HG03280 (cell line): ENCODE measurements around the gene CASR.

Experiments used
- ATAC-seq: cut with Tn5 transposase; IDR thresholded peaks from one replicate; pipeline ENCODE4 v1.9.1; 2021; ENCODE audit warnings: mild to moderate bottlenecking, moderate library complexity; ENCODE audit not compliant: unreplicated experiment

Gene CASR

GRCh38 chr3:122213650-122214049 is 30.2 kb downstream of the CASR start:
- ATAC-seq: no peak

GRCh38 chr3:122214711-122215110 is 31.2 kb downstream of the CASR start:
- no peak for ATAC-seq

GRCh38 chr3:122215592-122216298 is 32.3 kb downstream of the CASR start:
- ATAC-seq: no peak

- ATAC-seq: no peak
Observed at GRCh38 chr3:122217901-122218300, 34.4 kb downstream of the CASR start.

- no peak for ATAC-seq
Observed at GRCh38 chr3:122219242-122219872, 35.9 kb downstream of the CASR start.

GRCh38 chr3:122227036-122227781 is 43.7 kb downstream of the CASR start:
- no peak for ATAC-seq

- ATAC-seq: no peak
Observed at GRCh38 chr3:122230174-122230573, 46.7 kb downstream of the CASR start.

GRCh38 chr3:122231465-122232157 is 48.1 kb downstream of the CASR start:
- no peak for ATAC-seq

GRCh38 chr3:122232485-122232884 is 49.0 kb downstream of the CASR start:
- ATAC-seq: no peak

GRCh38 chr3:122233101-122233952 is 49.9 kb downstream of the CASR start:
- ATAC-seq: peak; percentile 70

GRCh38 chr3:122234117-122234516 is 50.6 kb downstream of the CASR start:
- no peak for ATAC-seq

GRCh38 chr3:122235147-122235546 is 51.7 kb downstream of the CASR start:
- ATAC-seq: peak; percentile 39

- ATAC-seq: no peak
Observed at GRCh38 chr3:122239112-122239511, 55.6 kb downstream of the CASR start.

GRCh38 chr3:122245513-122246174 is 62.2 kb downstream of the CASR start:
- ATAC-seq: no peak

- ATAC-seq: no peak
Observed at GRCh38 chr3:122246199-122246598, 62.7 kb downstream of the CASR start.

GRCh38 chr3:122247087-122247824 is 63.8 kb downstream of the CASR start:
- ATAC-seq: no peak

GRCh38 chr3:122247825-122248185 is 64.3 kb downstream of the CASR start:
- ATAC-seq: no peak

GRCh38 chr3:122251428-122251827 is 68.0 kb downstream of the CASR start:
- no peak for ATAC-seq

GRCh38 chr3:122253581-122253980 is 70.1 kb downstream of the CASR start:
- ATAC-seq: no peak
